ENCODE measurements around the gene GTF3C1.

The GTF3C1 gene

GRCh38 chr16:27579087-27579980 is 29.6 kb upstream of the GTF3C1 start:
- ATAC-seq, result peak; percentile 64

DNA sequence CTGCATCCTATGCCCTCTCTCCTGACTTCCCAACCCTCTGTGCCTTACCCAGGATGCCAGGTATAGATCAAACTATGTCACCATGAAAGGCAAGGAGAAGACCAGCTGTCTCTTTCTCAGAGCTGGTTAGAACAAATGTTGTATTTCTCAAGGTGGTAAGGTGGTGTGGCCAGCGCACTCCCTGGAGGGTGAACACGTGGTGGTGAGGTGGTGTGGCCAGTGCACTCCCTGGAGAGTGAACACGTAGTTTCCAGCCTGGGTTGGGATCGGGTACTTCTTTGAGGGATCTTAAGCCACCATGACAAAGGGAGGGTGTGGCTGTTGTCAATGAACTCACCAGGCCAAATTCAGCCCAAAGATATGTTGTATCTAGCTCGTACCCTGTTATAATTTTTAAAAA is 27.0 kb upstream of the GTF3C1 start:
- no peak for ATAC-seq
- TF ChIP-seq TOX (CRISPR knock-in tag; IDR thresholded peaks at IDR 0.05; ENCODE audit: borderline replicate concordance) (no peak), RARB (CRISPR knock-in tag; IDR thresholded peaks at IDR 0.05) (no peak), GLIS3 (CRISPR knock-in tag; IDR thresholded peaks at IDR 0.05) (no peak), TCF4 (CRISPR knock-in tag; IDR thresholded peaks at IDR 0.05; ENCODE audit: borderline replicate concordance) (no peak), PATZ1 (CRISPR knock-in tag; IDR thresholded peaks at IDR 0.05; ENCODE audit: borderline replicate concordance) (no peak), ZNF565 (CRISPR knock-in tag; conservative IDR thresholded peaks at IDR 0.05; ENCODE audit: low read depth) (no peak), PPARA (CRISPR knock-in tag; IDR thresholded peaks at IDR 0.05; ENCODE audit: borderline replicate concordance) (no peak), ARNTL (CRISPR knock-in tag; IDR thresholded peaks at IDR 0.05; ENCODE audit: borderline replicate concordance, low read depth) (no peak)
- TF ChIP-seq, protein P1, sequence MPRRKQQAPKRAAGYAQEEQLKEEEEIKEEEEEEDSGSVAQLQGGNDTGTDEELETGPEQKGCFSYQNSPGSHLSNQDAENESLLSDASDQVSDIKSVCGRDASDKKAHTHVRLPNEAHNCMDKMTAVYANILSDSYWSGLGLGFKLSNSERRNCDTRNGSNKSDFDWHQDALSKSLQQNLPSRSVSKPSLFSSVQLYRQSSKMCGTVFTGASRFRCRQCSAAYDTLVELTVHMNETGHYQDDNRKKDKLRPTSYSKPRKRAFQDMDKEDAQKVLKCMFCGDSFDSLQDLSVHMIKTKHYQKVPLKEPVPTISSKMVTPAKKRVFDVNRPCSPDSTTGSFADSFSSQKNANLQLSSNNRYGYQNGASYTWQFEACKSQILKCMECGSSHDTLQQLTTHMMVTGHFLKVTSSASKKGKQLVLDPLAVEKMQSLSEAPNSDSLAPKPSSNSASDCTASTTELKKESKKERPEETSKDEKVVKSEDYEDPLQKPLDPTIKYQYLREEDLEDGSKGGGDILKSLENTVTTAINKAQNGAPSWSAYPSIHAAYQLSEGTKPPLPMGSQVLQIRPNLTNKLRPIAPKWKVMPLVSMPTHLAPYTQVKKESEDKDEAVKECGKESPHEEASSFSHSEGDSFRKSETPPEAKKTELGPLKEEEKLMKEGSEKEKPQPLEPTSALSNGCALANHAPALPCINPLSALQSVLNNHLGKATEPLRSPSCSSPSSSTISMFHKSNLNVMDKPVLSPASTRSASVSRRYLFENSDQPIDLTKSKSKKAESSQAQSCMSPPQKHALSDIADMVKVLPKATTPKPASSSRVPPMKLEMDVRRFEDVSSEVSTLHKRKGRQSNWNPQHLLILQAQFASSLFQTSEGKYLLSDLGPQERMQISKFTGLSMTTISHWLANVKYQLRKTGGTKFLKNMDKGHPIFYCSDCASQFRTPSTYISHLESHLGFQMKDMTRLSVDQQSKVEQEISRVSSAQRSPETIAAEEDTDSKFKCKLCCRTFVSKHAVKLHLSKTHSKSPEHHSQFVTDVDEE (CRISPR knock-in tag; IDR thresholded peaks at IDR 0.05), result no peak

More at GRCh38 chr16:27579087-27579980, 29.6 kb upstream of the GTF3C1 start:
- TF ChIP-seq CSDC2 (CRISPR knock-in tag; IDR thresholded peaks at IDR 0.05) (no peak), BACH2 (CRISPR knock-in tag; IDR thresholded peaks at IDR 0.05; ENCODE audit: borderline replicate concordance) (no peak), ZFP30 (CRISPR knock-in tag; IDR thresholded peaks at IDR 0.05) (no peak), PATZ1 (CRISPR knock-in tag; IDR thresholded peaks at IDR 0.05; ENCODE audit: borderline replicate concordance) (no peak), TOX (CRISPR knock-in tag; IDR thresholded peaks at IDR 0.05; ENCODE audit: borderline replicate concordance) (no peak), PPARA (CRISPR knock-in tag; IDR thresholded peaks at IDR 0.05; ENCODE audit: borderline replicate concordance) (no peak), SNAI2 (CRISPR knock-in tag; IDR thresholded peaks at IDR 0.05) (no peak), OSR1 (CRISPR knock-in tag; IDR thresholded peaks at IDR 0.05) (no peak), ZC3H10 (CRISPR knock-in tag; IDR thresholded peaks at IDR 0.05) (no peak), ESRRG (CRISPR knock-in tag; IDR thresholded peaks at IDR 0.05) (no peak), ARNTL (CRISPR knock-in tag; IDR thresholded peaks at IDR 0.05; ENCODE audit: borderline replicate concordance, low read depth) (no peak)
- TF ChIP-seq, protein P1 (CRISPR knock-in tag; IDR thresholded peaks at IDR 0.05), result no peak
- TF ChIP-seq, protein P2, sequence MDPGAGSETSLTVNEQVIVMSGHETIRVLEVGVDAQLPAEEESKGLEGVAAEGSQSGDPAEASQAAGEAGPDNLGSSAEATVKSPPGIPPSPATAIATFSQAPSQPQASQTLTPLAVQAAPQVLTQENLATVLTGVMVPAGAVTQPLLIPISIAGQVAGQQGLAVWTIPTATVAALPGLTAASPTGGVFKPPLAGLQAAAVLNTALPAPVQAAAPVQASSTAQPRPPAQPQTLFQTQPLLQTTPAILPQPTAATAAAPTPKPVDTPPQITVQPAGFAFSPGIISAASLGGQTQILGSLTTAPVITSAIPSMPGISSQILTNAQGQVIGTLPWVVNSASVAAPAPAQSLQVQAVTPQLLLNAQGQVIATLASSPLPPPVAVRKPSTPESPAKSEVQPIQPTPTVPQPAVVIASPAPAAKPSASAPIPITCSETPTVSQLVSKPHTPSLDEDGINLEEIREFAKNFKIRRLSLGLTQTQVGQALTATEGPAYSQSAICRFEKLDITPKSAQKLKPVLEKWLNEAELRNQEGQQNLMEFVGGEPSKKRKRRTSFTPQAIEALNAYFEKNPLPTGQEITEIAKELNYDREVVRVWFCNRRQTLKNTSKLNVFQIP (CRISPR knock-in tag; IDR thresholded peaks at IDR 0.05; ENCODE audit: borderline replicate concordance, low read depth), result no peak
- TF ChIP-seq, protein P3, sequence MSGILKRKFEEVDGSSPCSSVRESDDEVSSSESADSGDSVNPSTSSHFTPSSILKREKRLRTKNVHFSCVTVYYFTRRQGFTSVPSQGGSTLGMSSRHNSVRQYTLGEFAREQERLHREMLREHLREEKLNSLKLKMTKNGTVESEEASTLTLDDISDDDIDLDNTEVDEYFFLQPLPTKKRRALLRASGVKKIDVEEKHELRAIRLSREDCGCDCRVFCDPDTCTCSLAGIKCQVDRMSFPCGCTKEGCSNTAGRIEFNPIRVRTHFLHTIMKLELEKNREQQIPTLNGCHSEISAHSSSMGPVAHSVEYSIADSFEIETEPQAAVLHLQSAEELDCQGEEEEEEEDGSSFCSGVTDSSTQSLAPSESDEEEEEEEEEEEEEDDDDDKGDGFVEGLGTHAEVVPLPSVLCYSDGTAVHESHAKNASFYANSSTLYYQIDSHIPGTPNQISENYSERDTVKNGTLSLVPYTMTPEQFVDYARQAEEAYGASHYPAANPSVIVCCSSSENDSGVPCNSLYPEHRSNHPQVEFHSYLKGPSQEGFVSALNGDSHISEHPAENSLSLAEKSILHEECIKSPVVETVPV (CRISPR knock-in tag; IDR thresholded peaks at IDR 0.05), result no peak
